GM12878 (cell line): ENCODE measurements around the gene SCAMP1. TPM values are rescaled to one million over a fixed set of nuclear protein-coding genes. Genes with fewer than 3 reads are reported as not detected.

Source experiments
- ATAC-seq: fragments of 200-7000 bp; cut with Tn5 transposase; 3 replicates; pipeline ENCODE4 v1.9.1; 2020; ENCODE audit warnings: mild to moderate bottlenecking, moderate library complexity
- BruUV-seq: library from RNA; stranded (reverse); fragments of 400-500 nt; replicated peaks from 2 replicates; lab custom pipeline; 2021; lab: Mats Ljungman, UMichigan
- CTCF ChIA-PET: fragments of 300-600 bp; sonication (Branson Sonifier 250); formaldehyde crosslinking; extraction: SDS; loops from one replicate; lab custom pipeline; 2021; ENCODE audit warnings: inconsistent platforms; lab: Yijun Ruan, JAX
- POLR2A ChIA-PET: fragments of 350-600 bp; formaldehyde crosslinking; extraction: SDS; loops from one replicate; lab custom pipeline; 2021; ENCODE audit warnings: inconsistent platforms; lab: Charles Lee
- RAD21 ChIA-PET: fragments of 300-600 bp; sonication (Branson Sonifier 250); formaldehyde crosslinking; loops from one replicate; lab custom pipeline; 2023; ENCODE audit warnings: antibody characterized with exemption; ENCODE audit not compliant: unreplicated experiment; lab: Charles Lee
- SMC1A ChIA-PET: fragments of 300-600 bp; sonication (Branson Sonifier 250); formaldehyde crosslinking; loops from one replicate; lab custom pipeline; 2023; ENCODE audit not compliant: unreplicated experiment, uncharacterized antibody; lab: Charles Lee
- DNase-seq: peaks from one replicate; pipeline ENCODE4 v3.0.0-alpha.2; 2011; ENCODE audit warnings: low read depth, low spot score
- FAIRE-seq: peaks from 3 replicates; lab custom pipeline; 2011; peaks lifted over from hg19 to GRCh38; lab: Jason Lieb, UNC
- H2AFZ ChIP-seq: 2 replicates; pipeline ENCODE4 v1.6.0; 2011; ENCODE audit warnings: low read depth, low read length, control low read depth; ENCODE audit not compliant: control insufficient read depth
- H3K27ac ChIP-seq: 2 replicates; pipeline ENCODE4 v1.5.1; 2011; ENCODE audit warnings: control low read depth; ENCODE audit not compliant: control insufficient read depth, insufficient read depth
- H3K27me3 ChIP-seq, 2 experiments: replicated peaks in 1 of 2; 2 replicates each; pipeline versions ENCODE4 v1.6.0 to v1.6.1; 2011; ENCODE audit warnings: low read length in 1 of 2; ENCODE audit not compliant: control insufficient read depth in 2 of 2, insufficient read depth in 2 of 2
- H3K36me3 ChIP-seq, 2 experiments: 2 replicates each; pipeline ENCODE4 v1.5.1; 2011; ENCODE audit warnings: low read length in 1 of 2; ENCODE audit not compliant: control insufficient read depth in 2 of 2, insufficient read depth in 2 of 2
- H3K4me1 ChIP-seq: 2 replicates; pipeline ENCODE4 v1.6.1; 2011; ENCODE audit warnings: mild to moderate bottlenecking, low read length, moderate library complexity, mixed read lengths; ENCODE audit not compliant: control insufficient read depth, insufficient read depth
- H3K4me2 ChIP-seq: 2 replicates; pipeline ENCODE4 v1.6.0; 2011; ENCODE audit warnings: control low read depth; ENCODE audit not compliant: control insufficient read depth, insufficient read depth
- H3K4me3 ChIP-seq: fragments of 200-600 bp; sonication (generic); 2 replicates; pipeline ENCODE4 v1.5.1; 2016
- H3K79me2 ChIP-seq: 2 replicates; pipeline ENCODE4 v1.6.0; 2011; ENCODE audit warnings: low read length; ENCODE audit not compliant: control insufficient read depth, insufficient read depth
- H3K9ac ChIP-seq: 2 replicates; pipeline ENCODE4 v1.8.0; 2011; ENCODE audit warnings: low read length, control low read depth, mixed read lengths; ENCODE audit not compliant: control insufficient read depth, insufficient read depth
- H3K9me3 ChIP-seq: replicated peaks from 3 replicates; pipeline ENCODE4 v1.5.1; 2011; ENCODE audit warnings: mild to moderate bottlenecking, low read length; ENCODE audit not compliant: control insufficient read depth, insufficient read depth
- H4K20me1 ChIP-seq: 2 replicates; pipeline ENCODE4 v1.6.0; 2011; ENCODE audit not compliant: control insufficient read depth, insufficient read depth
- ASH2L ChIP-seq: fragments of 300-600, 200-600 bp; sonication (generic); IDR thresholded peaks from 2 replicates; pipeline ENCODE4 v1.6.1; 2017; ENCODE audit warnings: low read depth, mild to moderate bottlenecking, borderline replicate concordance
- BACH1 ChIP-seq: fragments of 450-650 bp; IDR thresholded peaks from 2 replicates; pipeline ENCODE4 v1.6.1; 2017; ENCODE audit warnings: mild to moderate bottlenecking, borderline replicate concordance
- GABPA ChIP-seq: IDR thresholded peaks from 2 replicates; pipeline ENCODE4 v1.6.1; 2014; ENCODE audit warnings: antibody characterized with exemption, low read depth, mild to moderate bottlenecking, inconsistent platforms
- MTA2 ChIP-seq: fragments of 450-650 bp; IDR thresholded peaks from 2 replicates; pipeline ENCODE4 v1.6.1; 2016; ENCODE audit warnings: low read depth, mild to moderate bottlenecking, moderate library complexity
- POLR2A ChIP-seq: IDR thresholded peaks from 2 replicates; pipeline ENCODE4 v1.6.1; 2011; ENCODE audit warnings: low read depth, mild to moderate bottlenecking, low read length
- RCOR1 ChIP-seq: conservative IDR thresholded peaks from 2 replicates; pipeline ENCODE4 v1.6.1; 2012; ENCODE audit warnings: low read depth, low read length, improper control_type of control experiment
- RELB ChIP-seq: fragments of 450-650 bp; IDR thresholded peaks from 2 replicates; pipeline ENCODE4 v1.6.1; 2017; ENCODE audit warnings: low read depth, mild to moderate bottlenecking, moderate library complexity
- SMARCA5 ChIP-seq: fragments of 450-650 bp; IDR thresholded peaks from 2 replicates; pipeline ENCODE4 v1.6.1; 2017; ENCODE audit warnings: mild to moderate bottlenecking
- TCF12 ChIP-seq: IDR thresholded peaks from 2 replicates; pipeline ENCODE4 v1.6.1; 2011; ENCODE audit warnings: low read depth, mild to moderate bottlenecking, low read length
- USF1 ChIP-seq: IDR thresholded peaks from 2 replicates; pipeline ENCODE4 v1.6.1; 2011; ENCODE audit warnings: borderline replicate concordance, low read depth, mild to moderate bottlenecking, moderate library complexity, mixed read lengths, low read length; ENCODE audit not compliant: insufficient read depth; ENCODE audit errors: extremely low read length
- YBX1 ChIP-seq: fragments of 450-650 bp; IDR thresholded peaks from 2 replicates; pipeline ENCODE4 v1.6.1; 2016; ENCODE audit warnings: antibody characterized with exemption
- ZNF592 ChIP-seq: fragments of 450-650 bp; IDR thresholded peaks from 2 replicates; pipeline ENCODE4 v1.6.1; 2017; ENCODE audit warnings: mild to moderate bottlenecking, moderate library complexity
- WGBS: methylation state at CpG from one replicate; pipeline ENCODE4 v1.1.6; 2016; ENCODE audit warnings: low lambda C conversion rate; ENCODE audit not compliant: insufficient replicate concordance, insufficient coverage; ENCODE audit errors: missing lambda C conversion rate; 5-methylcytosine and 5-hydroxymethylcytosine counted together
- in situ Hi-C: fragments of 300-500 bp; cut with MboI; formaldehyde crosslinking; loops from 9 replicates; pipeline ENCODE4 v1.14.3; 2018; ENCODE audit warnings: mixed read lengths
- intact Hi-C: fragments of 100-400 bp; cut with micrococcal nuclease; formaldehyde crosslinking; loops from one replicate; pipeline ENCODE4 v1.14.2; 2022; ENCODE audit not compliant: unreplicated experiment
- polyA plus RNA-seq, 11 experiments: library from polyadenylated mRNA; depleted of rRNA in 4 of 11; unstranded in 6 of 11; stranded (reverse) in 5 of 11; fragments of >200 nt; fragmentation: Nextera tagmentation in 4 of 11; fragmentation: Illumina TruSeq in 1 of 11; extraction: Ambion mirVana in 4 of 11; extraction: Trizol in 1 of 11; gene quantifications; 1 replicate in 1 of 11; 2 replicates in 10 of 11; pipeline versions ENCODE4 v1.2.1 to v1.2.3, GENCODE V29; 2011 to 2016; ENCODE audit warnings: inconsistent platforms in 2 of 11, missing spikeins in 2 of 11, low read depth in 1 of 11
- total RNA-seq, 4 experiments: library from RNA; depleted of rRNA in 3 of 4; stranded (reverse); fragments of >200 nt in 3 of 4; fragmentation: Illumina TruSeq in 1 of 4; extraction: Trizol in 1 of 4; gene quantifications; 2 replicates each; pipeline versions ENCODE4 v1.2.1 to v1.2.3, GENCODE V29; 2013 to 2021

The SCAMP1 gene
- total and polyA plus RNA-seq, 10 of the 15 experiments (the other 5 are each of a cell fraction or from before 2014, with no cell fraction given) = 6.4 to 27.9 (median 20.0) TPM

DNA sequence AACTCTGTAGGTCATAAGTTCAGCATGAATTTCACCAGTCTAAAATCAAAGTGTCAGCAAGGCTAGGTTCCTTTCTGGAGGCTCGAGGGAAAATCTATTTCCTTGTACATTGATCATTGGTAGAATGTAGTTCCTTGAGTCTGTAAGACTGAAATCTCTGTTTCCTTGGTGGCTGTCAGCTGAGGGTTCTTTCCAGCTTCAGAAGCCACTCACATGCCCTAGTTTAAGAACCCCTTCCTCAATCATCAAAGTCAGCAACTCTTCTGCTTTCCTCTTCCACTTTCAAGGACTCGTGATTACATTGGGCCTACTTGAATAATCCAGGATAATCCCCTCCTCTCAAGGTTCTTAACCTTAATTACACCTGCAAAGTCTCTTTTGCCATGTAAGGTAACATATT lies 4.9 kb upstream of the SCAMP1 start:
- CTCF ChIA-PET = no interaction called here

More for the DNA sequence above, 4.9 kb upstream of the SCAMP1 start:
- Histone ChIP-seq H3K9ac (no peak overlapping the region), H3K9me3 (no peaks in the 10 kb centered on the region), H3K36me3 (peaks cover 0 to 10% of the 10 kb centered on the region in 2 experiments; a peak in 1 of 4 replicates), H4K20me1 (no peaks in the 10 kb centered on the region), H3K4me3 (no peak overlapping the region), H3K79me2 (peaks cover 17% of the 10 kb centered on the region), H3K27ac (no peak overlapping the region), H2AFZ (no peak overlapping the region), H3K4me1 (peaks cover 5% of the 10 kb centered on the region), H3K27me3 (no peaks in the 10 kb centered on the region), H3K4me2 (no peak overlapping the region)
- FAIRE-seq (no peak), DNase-seq (no peak), ATAC-seq (no peak)
- intact Hi-C loops = no loop called here
- ChIA-PET POLR2A (no interaction called here), RAD21 (no interaction called here), SMC1A (no interaction called here)
- no TSS peak for BruUV-seq
- in situ Hi-C loops = loop anchor here (5.0 kb wide), 1 partner anchor 63 kb away; the partner anchor contains the start of gene AP3B1
- TF ChIP-seq ZNF592 (no peak), POLR2A (no peak), TCF12 (no peak), RCOR1 (no peak), YBX1 (no peak), BACH1 (no peak), GABPA (no peak), USF1 (no peak), SMARCA5 (no peak), RELB (no peak), MTA2 (no peak), ASH2L (no peak)
- WGBS = 100% methylated on average over 2 of the region's 2 CpGs
